WI38 (cell line): ENCODE measurements around the gene FITM1.

Experiments used
- H3K4me3 ChIP-seq: 2 replicates; pipeline ENCODE4 v1.5.1; 2011; ENCODE audit warnings: low read depth, mild to moderate bottlenecking, control low read depth, low read length
- TF ChIP-seq, protein P1 (sequence below): IDR thresholded peaks from 2 replicates; pipeline ENCODE4 v1.5.1; 2012; ENCODE audit warnings: low read depth, mild to moderate bottlenecking, control low read depth, low read length

Gene FITM1

DNA sequence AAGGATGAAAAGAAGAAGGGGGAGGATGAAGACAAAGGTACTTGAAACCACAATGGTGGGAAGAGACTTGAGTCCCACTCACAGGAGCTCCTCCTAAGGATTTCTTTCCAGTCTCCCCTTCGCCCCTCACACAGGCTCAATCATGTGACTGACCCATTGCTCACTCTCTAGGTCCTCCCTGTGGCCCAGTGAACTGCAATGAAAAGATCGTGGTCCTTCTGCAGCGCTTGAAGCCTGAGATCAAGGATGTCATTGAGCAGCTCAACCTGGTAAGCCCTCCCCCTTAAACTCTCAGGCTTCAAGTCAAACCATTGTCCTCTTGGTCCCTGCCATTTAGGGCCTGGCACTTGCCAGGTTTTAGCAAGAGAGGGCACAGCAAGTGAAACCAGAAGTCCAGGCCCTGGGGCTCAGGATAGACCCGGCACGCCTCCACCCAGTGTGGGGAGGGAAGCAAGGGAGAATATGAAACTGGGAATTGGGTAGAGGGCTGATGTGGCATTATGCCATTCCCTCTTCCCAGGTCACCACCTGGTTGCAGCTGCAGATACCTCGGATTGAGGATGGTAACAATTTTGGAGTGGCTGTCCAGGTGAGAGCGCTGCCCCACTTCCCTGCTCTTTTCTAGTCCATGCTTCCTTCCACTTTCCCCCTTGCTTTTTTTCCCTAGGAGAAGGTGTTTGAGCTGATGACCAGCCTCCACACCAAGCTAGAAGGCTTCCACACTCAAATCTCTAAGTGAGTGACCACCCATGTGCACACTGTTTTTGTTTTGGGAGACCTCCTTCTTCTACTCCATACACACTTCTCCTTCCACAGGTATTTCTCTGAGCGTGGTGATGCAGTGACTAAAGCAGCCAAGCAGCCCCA, 7.3 kb downstream of the FITM1 start:
- TF ChIP-seq, protein P1, sequence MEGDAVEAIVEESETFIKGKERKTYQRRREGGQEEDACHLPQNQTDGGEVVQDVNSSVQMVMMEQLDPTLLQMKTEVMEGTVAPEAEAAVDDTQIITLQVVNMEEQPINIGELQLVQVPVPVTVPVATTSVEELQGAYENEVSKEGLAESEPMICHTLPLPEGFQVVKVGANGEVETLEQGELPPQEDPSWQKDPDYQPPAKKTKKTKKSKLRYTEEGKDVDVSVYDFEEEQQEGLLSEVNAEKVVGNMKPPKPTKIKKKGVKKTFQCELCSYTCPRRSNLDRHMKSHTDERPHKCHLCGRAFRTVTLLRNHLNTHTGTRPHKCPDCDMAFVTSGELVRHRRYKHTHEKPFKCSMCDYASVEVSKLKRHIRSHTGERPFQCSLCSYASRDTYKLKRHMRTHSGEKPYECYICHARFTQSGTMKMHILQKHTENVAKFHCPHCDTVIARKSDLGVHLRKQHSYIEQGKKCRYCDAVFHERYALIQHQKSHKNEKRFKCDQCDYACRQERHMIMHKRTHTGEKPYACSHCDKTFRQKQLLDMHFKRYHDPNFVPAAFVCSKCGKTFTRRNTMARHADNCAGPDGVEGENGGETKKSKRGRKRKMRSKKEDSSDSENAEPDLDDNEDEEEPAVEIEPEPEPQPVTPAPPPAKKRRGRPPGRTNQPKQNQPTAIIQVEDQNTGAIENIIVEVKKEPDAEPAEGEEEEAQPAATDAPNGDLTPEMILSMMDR: no peak
- no peak overlapping the region; the same call in 1 of the 2 replicates for H3K4me3 ChIP-seq

DNA sequence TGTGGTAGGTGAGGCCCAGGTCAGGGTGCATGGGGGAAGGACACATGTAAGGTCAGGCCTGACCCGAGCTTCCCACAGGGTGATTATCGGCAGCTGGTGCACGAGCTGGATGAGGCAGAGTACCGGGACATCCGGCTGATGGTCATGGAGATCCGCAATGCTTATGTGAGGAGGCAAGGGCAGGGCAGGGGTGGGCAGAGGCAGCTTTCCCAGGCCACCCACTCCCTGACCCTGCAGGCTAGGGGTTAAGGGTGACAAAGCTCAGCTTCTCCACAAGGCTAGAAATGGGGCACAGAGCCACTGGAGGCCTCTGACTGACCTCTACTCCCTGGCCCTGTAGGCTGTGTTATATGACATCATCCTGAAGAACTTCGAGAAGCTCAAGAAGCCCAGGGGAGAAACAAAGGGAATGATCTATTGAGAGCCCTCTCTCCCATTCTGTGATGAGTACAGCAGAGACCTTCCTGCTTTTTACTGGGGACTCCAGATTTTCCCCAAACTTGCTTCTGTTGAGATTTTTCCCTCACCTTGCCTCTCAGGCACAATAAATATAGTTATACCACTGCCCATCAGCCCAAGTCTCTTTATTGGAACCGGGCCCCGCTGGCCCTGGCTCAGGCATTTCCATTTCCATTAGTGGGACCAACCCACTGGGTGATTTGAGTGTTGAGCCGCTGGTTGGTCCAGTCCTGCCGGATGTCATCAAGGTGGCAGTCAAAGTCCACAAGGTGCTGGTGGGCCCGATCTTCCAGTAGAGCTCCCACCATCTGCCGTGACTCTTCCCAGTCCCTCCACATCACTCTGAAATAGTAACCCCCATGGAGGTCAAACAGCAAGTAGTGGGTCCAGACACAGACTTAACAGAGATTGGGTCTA, 8.2 kb downstream of the FITM1 start:
- no peak overlapping the region for H3K4me3 ChIP-seq
- TF ChIP-seq, protein P1: no peak

DNA sequence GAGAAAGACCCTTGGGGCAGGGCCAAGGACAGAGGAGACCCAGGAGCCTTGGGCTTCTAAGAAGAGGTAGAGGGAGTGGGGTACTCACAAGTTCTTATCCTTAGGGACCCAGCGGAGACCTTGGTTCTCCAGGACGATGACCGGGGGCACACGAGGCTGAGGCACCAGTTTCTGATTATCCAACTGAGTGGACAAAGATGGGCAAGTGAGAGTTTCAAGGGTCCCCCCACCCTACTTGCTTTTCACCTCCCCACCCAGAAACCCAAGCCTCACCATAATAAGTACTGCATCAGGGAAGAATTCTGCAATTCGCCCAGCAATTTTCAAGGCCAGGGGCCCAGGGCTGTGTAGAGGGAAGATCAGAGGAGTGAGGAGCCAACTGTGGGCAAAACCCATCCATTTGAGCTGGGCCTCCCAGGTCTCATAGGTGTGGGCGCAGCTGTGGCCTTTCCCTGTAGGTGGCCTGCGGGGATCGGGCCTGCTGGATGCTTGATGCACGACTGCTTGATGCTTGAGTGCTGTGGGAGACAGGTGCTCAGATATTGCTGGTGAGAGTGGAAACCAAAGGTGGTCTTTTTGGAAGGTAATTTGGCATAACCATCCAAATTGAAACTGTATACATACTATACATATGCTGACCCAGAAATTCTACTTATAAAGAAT, 8.9 kb downstream of the FITM1 start:
- TF ChIP-seq, protein P1: no peak
- peak overlapping the region; percentile 73; the same call in 1 of the 2 replicates for H3K4me3 ChIP-seq

DNA sequence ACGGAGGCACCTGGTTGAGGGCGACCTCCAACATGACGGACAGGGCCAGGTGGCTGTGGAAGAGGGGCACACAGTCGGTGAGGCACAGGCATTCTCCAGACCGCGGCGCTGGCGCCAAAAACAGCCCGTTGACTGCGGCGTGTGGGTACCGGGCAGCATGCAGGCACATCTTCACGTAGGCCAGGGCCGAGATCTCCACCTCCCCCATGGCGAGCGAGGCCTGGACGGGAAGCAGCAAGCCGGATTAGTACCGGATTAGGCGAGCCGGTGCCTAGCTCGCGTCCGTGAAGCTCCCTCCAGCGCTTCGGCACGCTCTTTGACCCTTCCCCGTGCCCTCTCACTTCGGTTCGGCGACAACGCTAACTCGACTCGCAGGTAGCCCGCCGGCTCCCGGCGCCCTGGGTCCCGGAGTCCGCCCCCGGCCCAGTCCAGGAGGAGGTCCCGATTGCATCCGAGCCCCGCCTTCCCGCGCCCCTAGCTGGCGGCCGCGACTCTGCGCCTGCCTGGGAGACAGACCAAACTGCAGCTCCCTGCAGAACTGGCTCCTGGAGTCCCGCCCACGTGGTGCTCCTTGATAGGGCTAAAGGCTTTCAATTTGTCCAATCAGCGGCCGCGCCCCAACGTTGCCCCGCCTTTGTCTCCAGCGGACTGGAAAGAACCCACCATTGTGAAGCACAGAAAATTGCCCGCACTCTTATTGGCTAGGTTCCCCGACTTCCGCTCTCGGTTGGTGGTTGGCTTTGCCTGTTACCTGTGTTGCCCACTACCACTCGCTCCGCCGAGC, 10.8 kb downstream of the FITM1 start, which contains the start of gene EMC9:
Gene EMC9 (minus strand): TSS at position 495 of the 784 bp plus-strand sequence. CDS start 287 bp downstream, at position 208.
- peak within 1 kb of the TSS; percentile 73 for H3K4me3 ChIP-seq
- TF ChIP-seq, protein P1: peak; percentile 19; the same call in 1 of the 2 replicates

DNA sequence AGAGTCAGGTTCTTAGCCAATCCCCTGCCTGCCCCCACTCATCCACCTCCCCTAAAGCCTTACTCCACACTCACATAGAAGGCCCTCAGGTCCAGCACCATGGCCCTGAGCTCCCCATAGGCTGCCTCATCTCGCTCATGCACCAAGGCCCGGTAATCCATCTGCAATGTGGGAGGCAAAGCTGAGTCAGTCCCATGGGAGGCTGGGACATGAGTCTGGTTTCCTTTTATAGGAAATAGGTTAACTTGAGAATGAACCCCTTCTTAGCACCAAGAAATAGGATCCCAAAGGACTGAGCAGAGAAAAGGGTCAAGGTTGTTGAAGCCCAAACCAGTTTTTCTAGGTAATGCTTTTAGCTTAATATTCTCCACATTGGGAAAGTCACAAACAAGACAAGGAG, 13.1 kb downstream of the FITM1 start:
- no peak overlapping the region for H3K4me3 ChIP-seq
- TF ChIP-seq, protein P1: no peak

DNA sequence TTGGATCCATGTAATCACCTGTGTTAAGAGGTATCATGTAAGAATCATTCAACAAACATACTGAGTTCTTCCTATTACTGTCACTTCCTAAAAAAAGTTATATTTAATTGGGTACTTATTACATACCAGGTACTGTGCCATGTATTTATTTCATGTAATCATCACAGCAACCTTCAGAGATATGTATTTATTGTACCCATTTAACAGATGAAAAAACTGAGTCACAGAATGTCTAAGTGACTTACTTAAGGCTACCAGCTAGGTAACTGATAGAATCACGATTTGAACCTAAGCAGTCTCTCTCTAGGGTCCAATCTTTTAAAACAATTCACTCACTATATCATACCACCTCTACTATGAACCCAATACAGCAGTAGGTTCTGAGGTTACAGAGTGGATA, 14.0 kb downstream of the FITM1 start:
- H3K4me3 ChIP-seq: no peak overlapping the region
- TF ChIP-seq, protein P1: no peak
